GM18517 (cell line): ENCODE data around the gene ACTL6B.
A peak's percentile ranks its signal among the peaks of the same experiment; 100 is the strongest.
"Not testable (repeated sequence)": the region's sequence is repeated elsewhere in the genome, so short reads cannot be mapped to it uniquely, and the experiment has no call there.

Experiments used
- ATAC-seq: cut with Tn5 transposase; IDR thresholded peaks from one replicate; pipeline ENCODE4 v1.9.1; 2021; ENCODE audit warnings: mild to moderate bottlenecking, moderate library complexity; ENCODE audit not compliant: unreplicated experiment

Gene ACTL6B

GRCh38 chr7:100655908-100656674, at the start of gene ACTL6B:
Gene ACTL6B (minus strand): TSS chr7:100656448. CDS start chr7:100656354, 94 bp downstream.
- ATAC-seq: no peak

GRCh38 chr7:100705320-100705752, 49.1 kb upstream of the ACTL6B start:
- peak; percentile 46 for ATAC-seq

GRCh38 chr7:100701089-100701488, 44.8 kb upstream of the ACTL6B start:
- ATAC-seq: not testable (repeated sequence)

DNA sequence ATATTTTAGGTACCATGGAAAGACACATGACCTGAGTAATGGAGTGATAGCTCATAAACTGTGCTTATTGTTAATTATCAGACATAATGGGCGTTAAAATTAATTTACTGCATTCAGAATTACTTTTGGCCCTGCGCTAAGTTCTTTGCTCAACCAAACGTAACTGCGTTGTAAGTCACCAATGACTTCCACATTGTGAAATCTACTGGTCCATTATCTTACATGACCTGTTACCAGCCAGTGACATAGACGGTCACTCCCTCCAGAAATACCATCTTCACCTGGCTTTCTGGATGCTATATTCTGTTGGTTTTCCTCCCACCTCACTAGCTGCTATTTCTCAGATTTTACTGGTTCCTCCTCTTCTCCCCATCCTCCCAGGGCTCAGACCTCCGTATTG, 42.8 kb upstream of the ACTL6B start:
- no peak for ATAC-seq

DNA sequence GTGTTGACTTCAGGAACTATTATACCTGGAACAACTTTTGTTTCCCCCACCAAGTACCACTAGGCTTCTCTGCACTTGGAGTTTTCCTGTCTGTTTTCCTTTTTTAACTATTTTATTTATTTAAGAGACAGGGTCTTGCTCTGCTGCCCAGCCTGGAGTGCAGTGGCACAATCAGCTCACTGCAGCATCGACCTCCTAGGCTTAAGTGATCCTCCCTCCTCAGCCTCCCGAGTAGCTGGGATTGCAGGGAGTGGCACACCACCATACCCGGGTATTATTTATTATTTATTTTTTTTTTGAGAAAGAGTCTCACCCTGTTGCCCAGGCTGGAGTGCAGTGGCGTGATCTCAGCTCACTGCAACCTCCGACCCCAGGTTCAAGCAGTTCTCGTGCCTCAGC, 39.9 kb upstream of the ACTL6B start:
- no peak for ATAC-seq

- peak; percentile 46 for ATAC-seq
Observed at GRCh38 chr7:100694098-100694745, 38.0 kb upstream of the ACTL6B start, which contains the start of gene GIGYF1. Gene GIGYF1 (minus strand): TSS chr7:100694250. CDS start chr7:100688238, 6,012 bp downstream.

DNA sequence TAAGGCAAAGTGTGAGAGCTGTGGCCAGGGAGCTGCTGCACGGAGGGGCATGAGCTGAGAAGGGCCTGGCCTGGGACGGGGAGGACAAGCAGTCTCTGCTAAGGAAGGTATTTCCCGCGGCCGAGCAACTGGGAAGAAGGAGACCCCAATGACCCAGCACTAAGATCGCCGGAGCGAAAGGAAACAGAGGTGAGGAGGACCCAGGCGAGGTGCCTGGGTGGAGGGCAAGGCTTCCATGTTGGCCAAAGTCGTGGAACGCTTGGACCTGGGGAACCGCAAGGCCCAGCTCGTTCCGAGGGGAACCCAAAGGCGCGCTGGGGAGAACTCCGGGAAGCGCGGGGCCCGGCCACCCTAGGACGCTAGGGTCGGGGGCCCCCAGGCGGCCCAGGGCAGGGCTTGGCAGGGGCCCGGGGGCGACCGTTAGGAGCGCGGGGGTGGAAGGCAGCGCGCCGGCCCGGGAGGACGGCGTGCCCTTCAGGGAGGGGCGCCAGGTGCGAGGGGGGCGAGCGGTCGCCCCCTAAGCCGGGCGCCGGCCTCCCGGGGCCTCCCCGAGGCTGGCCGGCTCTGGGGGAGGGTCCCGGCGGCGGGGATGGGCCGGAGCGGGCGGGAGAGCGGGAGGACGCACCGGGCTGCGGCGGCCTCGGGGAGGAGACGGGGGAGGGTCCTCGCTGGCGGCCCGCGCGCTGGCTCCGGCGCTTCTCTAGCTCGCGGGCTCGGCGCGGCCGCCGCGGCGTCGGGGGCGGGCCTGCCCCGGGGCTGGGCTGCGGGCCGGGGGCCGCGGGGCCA, 37.3 kb upstream of the ACTL6B start:
- ATAC-seq: peak; percentile 11

- ATAC-seq: no peak
Observed at GRCh38 chr7:100692578-100692961, 36.3 kb upstream of the ACTL6B start.

- ATAC-seq: peak; percentile 40
Observed at GRCh38 chr7:100691676-100692577, 35.7 kb upstream of the ACTL6B start.

GRCh38 chr7:100689230-100690135, 33.2 kb upstream of the ACTL6B start:
- ATAC-seq: no peak

- ATAC-seq: no peak
Observed at GRCh38 chr7:100688326-100688860, 32.1 kb upstream of the ACTL6B start.

DNA sequence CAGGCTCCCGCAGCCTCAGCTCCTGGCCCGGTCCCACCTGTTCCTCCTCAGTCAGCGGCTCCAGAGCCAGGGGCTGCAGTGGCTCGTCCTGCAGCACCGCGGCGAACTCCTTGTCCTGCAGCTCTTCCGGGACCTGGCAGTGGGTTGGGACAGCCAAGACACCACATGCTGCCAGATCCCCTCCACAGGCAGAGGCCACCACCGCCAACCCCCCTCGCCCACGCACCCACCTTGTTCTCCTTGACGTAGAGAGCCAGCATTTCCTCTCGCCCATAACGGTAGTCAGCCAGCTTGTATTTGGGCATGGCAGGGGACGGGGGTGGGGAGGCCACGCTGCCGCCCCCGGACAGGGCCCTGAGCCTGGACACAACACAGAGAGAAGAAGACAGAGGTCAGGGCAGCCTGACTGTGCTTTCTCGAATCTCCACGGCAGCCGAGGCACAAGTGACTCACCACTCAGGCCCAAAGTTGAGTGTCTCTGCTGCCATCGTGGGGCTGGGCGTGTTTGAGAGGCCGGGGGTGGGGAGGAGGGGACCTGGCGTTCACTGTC, 31.6 kb upstream of the ACTL6B start:
- no peak for ATAC-seq

DNA sequence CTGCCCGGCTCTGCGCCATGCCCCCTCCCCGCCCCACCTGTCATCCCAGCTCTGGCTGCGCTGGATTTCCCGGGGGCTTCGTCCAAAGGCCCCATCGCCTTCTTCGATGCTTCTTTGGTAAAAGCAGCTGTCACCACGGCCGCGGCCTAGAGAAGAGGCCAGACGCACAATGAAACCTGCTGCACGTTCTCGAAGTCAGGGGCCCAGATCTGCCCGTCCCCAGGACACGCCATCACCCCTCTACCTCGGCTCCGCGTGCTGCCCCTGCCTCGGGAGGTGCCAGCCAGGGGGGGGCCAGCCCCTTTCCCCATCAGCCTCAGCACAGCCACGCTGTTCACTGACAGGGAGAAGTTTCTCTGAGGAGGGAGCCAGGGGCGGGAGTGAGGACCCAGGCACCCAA, 31.0 kb upstream of the ACTL6B start:
- ATAC-seq: no peak

GRCh38 chr7:100686822-100687211, 30.6 kb upstream of the ACTL6B start:
- no peak for ATAC-seq

DNA sequence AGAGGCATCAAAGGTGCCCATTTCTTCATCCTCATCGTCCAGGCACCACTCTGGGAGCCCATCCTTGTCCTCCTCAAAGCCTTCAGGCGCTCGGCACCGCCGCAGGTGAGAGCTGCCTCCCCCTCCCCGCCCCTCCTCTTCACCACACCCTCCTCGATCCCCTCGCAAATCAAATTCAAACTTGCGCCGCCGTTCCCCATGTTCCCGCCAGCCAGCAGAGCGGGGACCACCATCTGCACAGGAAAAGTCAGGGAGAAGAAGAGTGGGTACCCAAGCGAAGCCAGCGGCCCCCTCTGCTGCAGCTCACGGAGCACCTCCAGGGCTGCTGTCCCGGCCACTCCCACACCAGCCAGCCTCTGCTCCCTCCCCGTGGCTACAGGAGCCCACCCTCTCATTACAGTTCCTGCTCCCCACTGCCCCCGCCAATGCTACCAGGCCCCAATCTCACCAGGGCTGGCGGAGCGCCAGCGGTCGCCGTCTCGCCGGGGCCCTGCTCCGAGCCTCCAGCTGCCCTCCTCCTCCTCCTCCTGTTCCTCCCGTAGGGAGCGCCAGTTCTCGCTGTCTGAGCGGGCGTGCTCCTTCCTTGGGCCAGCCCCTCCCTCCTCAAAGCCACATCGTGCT, 30.1 kb upstream of the ACTL6B start:
- no peak for ATAC-seq

DNA sequence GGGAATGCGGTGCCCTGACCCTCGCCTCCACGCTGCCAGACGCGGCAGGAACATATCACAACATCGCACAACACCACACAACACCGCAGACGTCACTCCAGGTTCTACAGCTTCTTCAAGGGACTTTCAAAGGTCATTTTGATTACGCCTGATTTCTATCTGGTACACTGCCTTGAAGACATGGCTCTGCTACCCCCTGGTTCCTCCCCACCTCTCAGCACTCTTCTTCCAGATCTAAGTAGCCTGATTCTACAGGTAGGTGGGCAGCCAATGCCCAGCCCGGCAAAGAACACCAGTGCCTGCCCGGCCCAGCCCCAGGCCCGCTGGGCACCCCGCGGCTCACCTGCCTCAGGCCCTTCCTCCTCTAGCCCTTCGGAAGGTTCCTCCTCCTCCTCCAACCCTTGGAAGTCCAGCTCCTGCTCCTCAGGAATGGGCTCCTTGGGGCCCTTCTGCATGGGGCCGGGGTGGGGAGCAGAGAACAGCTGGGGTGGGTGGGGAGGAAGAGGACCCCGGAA, 29.4 kb upstream of the ACTL6B start:
- no peak for ATAC-seq

GRCh38 chr7:100685049-100685605, 28.9 kb upstream of the ACTL6B start:
- no peak for ATAC-seq

GRCh38 chr7:100684534-100685042, 28.3 kb upstream of the ACTL6B start:
- ATAC-seq: no peak
